ENCODE measurements around the gene RNF220. TPM values are rescaled to one million over a fixed set of nuclear protein-coding genes. Genes with fewer than 3 reads are reported as not detected.
A peak's percentile ranks its signal among the peaks of the same experiment; 100 is the strongest.

Gene RNF220
- total and polyA plus RNA-seq, 9 of the 15 experiments (the other 6 are each of a cell fraction or from before 2014, with no cell fraction given): 5.1 to 117 (median 66.9) TPM

DNA sequence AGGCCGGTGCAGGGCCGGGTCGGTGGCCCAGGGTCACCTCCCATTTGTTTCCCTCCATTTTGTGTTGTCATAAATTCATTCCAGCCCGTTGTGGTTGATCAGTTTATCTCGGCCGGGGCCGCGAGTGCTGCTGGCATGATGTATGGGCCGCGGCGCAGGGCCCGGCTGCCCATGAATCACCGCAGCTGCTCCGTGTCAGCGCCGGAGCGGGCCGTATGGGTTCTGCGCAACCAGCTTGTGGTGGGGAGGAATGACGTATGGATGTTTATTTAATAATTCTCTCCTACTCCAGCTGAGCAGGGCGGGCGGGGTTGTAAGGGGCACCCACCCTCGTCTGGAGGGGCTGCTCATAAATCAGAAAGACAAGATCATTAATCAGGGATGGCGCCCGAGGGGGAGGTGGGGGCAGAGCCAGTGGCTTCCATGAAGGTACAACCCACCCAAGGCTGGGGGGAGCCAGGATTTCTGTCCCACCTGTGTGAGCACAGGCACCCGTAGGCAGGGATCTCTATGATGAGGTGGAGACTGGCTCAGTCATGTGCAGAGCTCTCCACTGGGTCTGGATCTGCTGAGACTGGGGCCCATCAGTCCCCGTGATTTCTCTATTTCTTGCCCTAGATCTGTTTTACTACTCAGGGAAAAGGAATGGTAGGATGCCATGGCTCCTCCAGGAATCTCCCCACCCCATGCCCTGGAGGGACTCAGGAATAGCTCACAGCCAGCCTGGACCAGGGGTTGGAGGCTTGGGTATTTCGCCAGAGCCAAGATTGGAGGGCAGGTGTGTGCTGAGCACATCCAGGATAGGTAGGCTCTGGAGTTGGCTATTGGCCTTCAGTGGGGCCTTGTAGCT, 241.4 kb downstream of the RNF220 start:
- H3K27ac ChIP-seq (ENCODE audit: extremely low read depth, low read depth, low read length): no peak overlapping the region
- peaks cover 99% of the 10 kb centered on the region; the same call in 2 of the 3 replicates for H3K36me3 ChIP-seq (ENCODE audit: control insufficient read depth, insufficient read depth, low read length)
- no TSS peak for BruUV-seq (replicated peaks)
- no peaks in the 10 kb centered on the region for H3K9me1 ChIP-seq (ENCODE audit: control insufficient read depth, insufficient read depth, low read length)
- no peak for FAIRE-seq
- peaks cover 0 to 19% of the 10 kb centered on the region in 2 experiments; a peak in 2 of 5 replicates for H3K4me1 ChIP-seq (replicated peaks in 1 of 2; ENCODE audit: control insufficient read depth in 2 of 2, insufficient read depth in 2 of 2, low read length in 2 of 2)
- H3K27me3 ChIP-seq (ENCODE audit: control insufficient read depth in 2 of 2, insufficient read depth in 2 of 2, low read length in 2 of 2): no peaks in the 10 kb centered on the region
- no peak for DNase-seq (ENCODE audit: extremely low read depth in 1 of 4, low spot score in 3 of 4)
- no peak for ATAC-seq
- H3K4me3 ChIP-seq: no peak overlapping the region
- H4K20me1 ChIP-seq (replicated peaks; ENCODE audit: control insufficient read depth, insufficient read depth, low read length): peaks cover 5% of the 10 kb centered on the region; the same call in 1 of the 2 replicates
- CTCF ChIA-PET (ENCODE audit: low intra/inter-chr PET ratio): no interaction called here
- 0 out of 4 replicates have a peak overlapping the region, but pooled peaks of 1 of the 2 experiments have one; percentile 23 for H3K9ac ChIP-seq (ENCODE audit: insufficient read depth in 1 of 2, low read depth in 2 of 2, low read length in 2 of 2)
- no peaks in the 10 kb centered on the region for H3K79me2 ChIP-seq (ENCODE audit: control insufficient read depth, insufficient read depth, low read length)
- WGBS (ENCODE audit: insufficient coverage, low coverage, missing lambda C conversion rate): 84% methylated on average over 25 of the region's 28 CpGs
- in situ Hi-C loops (cut with MboI): no loop called here
- intact Hi-C loops (cut with micrococcal nuclease): no loop called here
- no peak overlapping the region for H2AFZ ChIP-seq (ENCODE audit: low read depth, low read length)
- no peaks in the 10 kb centered on the region for H3K9me3 ChIP-seq (replicated peaks; ENCODE audit: control insufficient read depth, insufficient read depth, low read depth, low read length)
- no peak overlapping the region for H3K4me2 ChIP-seq (ENCODE audit: insufficient read depth, low read length)
- POLR2A ChIA-PET: interaction anchor here (0.6 to 17.6 kb wide), 9 partner anchors 12 to 91 kb away, joined by 3 to 328 read pairs (median 4); partner anchors contain the start of genes ARMH1 and TMEM53
- TF ChIP-seq ASH1L (IDR thresholded peaks at IDR 0.05; ENCODE audit: borderline replicate concordance, low read depth, partially characterized antibody) (no peak), THRA (IDR thresholded peaks at IDR 0.05) (no peak), MTF1 (CRISPR knock-in tag; IDR thresholded peaks at IDR 0.05; ENCODE audit: borderline replicate concordance) (no peak), NR4A1 (CRISPR knock-in tag; IDR thresholded peaks at IDR 0.05) (no peak), NR4A1 (tag; IDR thresholded peaks at IDR 0.05) (no peak), EP400 (IDR thresholded peaks at IDR 0.05) (no peak), POLR3A (IDR thresholded peaks at IDR 0.05; ENCODE audit: borderline replicate concordance, extremely low read depth, insufficient read depth, insufficient read length) (no peak), SMAD4 (CRISPR knock-in tag; conservative IDR thresholded peaks at IDR 0.05) (no peak)

Data from K562 (cell line).